HUES48 (cell line): ENCODE data around the gene RDM1.

Source experiments
- H3K27ac ChIP-seq: one replicate; pipeline ENCODE4 v1.7.0; 2013; ENCODE audit warnings: low read depth, low read length, inconsistent platforms
- H3K27me3 ChIP-seq: 2 replicates; pipeline ENCODE4 v1.6.1; 2013; ENCODE audit warnings: mild to moderate bottlenecking, low read length; ENCODE audit not compliant: control insufficient read depth, insufficient read depth
- H3K36me3 ChIP-seq: 2 replicates; pipeline ENCODE4 v1.6.1; 2013; ENCODE audit warnings: low read length; ENCODE audit not compliant: control insufficient read depth, insufficient read depth
- H3K4me1 ChIP-seq: 2 replicates; pipeline ENCODE4 v1.6.1; 2013; ENCODE audit warnings: mild to moderate bottlenecking, low read length; ENCODE audit not compliant: control insufficient read depth, insufficient read depth
- H3K4me3 ChIP-seq: 2 replicates; pipeline ENCODE4 v1.5.1; 2013; ENCODE audit warnings: mild to moderate bottlenecking, low read depth, low read length
- H3K9ac ChIP-seq: 2 replicates; pipeline ENCODE4 v1.6.1; 2013; ENCODE audit warnings: mild to moderate bottlenecking, low read depth, low read length, moderate library complexity
- H3K9me3 ChIP-seq: 2 replicates; pipeline ENCODE4 v1.6.1; 2013; ENCODE audit warnings: low read length; ENCODE audit not compliant: control insufficient read depth, insufficient read depth

The RDM1 gene, protein sequence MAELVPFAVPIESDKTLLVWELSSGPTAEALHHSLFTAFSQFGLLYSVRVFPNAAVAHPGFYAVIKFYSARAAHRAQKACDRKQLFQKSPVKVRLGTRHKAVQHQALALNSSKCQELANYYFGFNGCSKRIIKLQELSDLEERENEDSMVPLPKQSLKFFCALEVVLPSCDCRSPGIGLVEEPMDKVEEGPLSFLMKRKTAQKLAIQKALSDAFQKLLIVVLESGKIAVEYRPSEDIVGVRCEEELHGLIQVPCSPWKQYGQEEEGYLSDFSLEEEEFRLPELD

GRCh38 chr17:35930211-35931065 is at the start of gene RDM1:
Gene RDM1, minus strand, starts transcription at chr17:35930773. Its CDS starts 46 bp downstream, at chr17:35930727.
- Histone ChIP-seq H3K4me3 (peak within 1 kb of the TSS; percentile 74), H3K27me3 (peaks cover 6% of the 10 kb centered on the region; the same call in 1 of the 2 replicates), H3K36me3 (peaks cover 3% of the 10 kb centered on the region; the same call in 1 of the 2 replicates), H3K9ac (no peak within 1 kb of the TSS), H3K27ac (peak within 1 kb of the TSS; percentile 42), H3K9me3 (no peaks in the 10 kb centered on the region), H3K4me1 (peaks cover 17% of the 10 kb centered on the region)

DNA sequence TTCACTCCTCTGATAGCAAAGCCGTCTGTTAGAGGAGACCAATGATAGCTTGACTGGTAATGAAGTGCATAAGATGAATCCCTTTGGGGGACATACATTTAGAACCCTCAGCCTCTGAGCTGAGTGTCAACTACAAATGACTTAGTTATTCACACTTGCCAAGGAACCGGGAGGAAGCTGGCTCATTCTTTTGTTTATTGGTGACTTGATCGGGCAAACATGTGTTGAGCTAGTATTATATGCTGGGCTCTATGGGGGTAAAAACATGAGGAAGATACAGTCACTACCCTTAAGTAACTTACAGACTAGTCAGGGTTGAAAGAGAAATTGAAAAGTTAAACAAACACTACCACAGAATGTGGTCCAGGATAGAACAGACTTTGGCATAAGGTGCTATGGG is 47.8 kb upstream of the RDM1 start:
- Histone ChIP-seq H3K36me3 (no peaks in the 10 kb centered on the region), H3K4me1 (no peaks in the 10 kb centered on the region), H3K9ac (no peak overlapping the region), H3K27me3 (no peaks in the 10 kb centered on the region), H3K4me3 (no peak overlapping the region), H3K9me3 (no peaks in the 10 kb centered on the region), H3K27ac (no peak overlapping the region)

DNA sequence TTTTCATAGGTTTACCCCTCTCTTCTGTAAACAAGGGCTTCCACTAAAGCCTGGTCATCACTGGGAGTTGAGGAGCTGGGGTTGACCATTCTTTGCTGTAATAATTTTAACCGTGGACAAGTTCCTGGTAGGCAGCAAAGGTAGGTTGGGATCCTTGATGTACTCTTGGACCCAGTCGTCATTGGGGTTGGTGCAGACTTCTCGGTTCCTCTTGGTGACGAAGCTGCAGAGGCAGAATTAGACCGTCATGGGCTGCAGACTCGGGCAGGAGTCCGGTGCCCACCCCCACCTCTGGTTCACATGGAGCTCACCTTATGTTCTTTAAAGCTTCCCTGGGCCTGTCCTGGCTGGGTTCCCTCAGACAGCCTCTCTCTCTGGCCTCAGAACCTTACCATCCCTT is 46.9 kb upstream of the RDM1 start:
- H3K9ac ChIP-seq, result no peak overlapping the region
- no peak overlapping the region for H3K4me3 ChIP-seq
- H3K36me3 ChIP-seq, result no peaks in the 10 kb centered on the region
- H3K4me1 ChIP-seq, result no peaks in the 10 kb centered on the region
- no peaks in the 10 kb centered on the region for H3K9me3 ChIP-seq
- H3K27me3 ChIP-seq, result no peaks in the 10 kb centered on the region
- no peak overlapping the region for H3K27ac ChIP-seq

DNA sequence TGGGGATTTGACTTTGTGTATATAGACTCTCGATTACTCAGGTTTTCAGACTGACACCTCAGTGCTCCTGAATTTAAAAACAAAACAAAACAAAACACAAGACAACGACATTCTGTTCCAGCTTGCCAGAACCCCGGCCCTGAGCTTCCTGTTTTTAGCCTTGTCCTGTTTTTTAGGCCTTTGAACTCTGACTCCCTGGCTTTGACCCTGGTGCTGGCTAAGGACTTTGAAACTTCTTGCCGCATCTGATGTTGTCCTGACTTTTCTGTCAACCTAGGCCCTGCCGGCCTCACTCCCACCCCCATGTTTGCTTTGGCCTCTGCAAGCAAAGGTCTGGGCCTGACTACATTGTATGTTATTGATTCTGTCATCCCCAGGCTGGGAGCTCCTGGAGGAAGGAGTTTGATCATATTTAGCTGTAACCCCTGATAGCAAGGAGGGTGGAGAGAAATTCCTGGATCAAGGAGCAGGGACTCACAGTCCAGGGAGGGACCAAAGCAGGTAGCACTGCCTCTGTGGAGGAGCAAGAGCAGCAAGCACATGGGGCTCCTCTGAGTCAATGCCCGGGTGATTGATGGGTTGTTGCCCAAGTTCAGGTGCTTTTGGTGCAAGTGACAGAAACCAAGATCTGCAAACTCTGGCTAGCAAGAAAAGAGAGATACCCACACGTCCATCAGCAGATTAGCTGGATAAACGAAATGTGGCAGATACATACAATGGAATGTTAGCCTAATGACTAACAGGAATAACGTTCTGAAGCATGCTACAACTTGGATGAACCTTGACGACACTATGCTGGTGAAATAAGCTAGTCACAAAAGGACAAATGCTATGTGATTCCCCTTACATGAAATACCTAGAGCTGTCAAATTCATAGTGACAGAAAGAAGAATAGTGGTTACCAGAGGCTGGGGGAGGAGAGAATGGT is 43.0 kb upstream of the RDM1 start:
- H3K27me3 ChIP-seq, result no peaks in the 10 kb centered on the region
- H3K4me3 ChIP-seq, result no peak overlapping the region
- no peaks in the 10 kb centered on the region for H3K4me1 ChIP-seq
- no peaks in the 10 kb centered on the region for H3K36me3 ChIP-seq
- H3K27ac ChIP-seq, result peak overlapping the region; percentile 60
- no peaks in the 10 kb centered on the region for H3K9me3 ChIP-seq
- no peak overlapping the region for H3K9ac ChIP-seq

DNA sequence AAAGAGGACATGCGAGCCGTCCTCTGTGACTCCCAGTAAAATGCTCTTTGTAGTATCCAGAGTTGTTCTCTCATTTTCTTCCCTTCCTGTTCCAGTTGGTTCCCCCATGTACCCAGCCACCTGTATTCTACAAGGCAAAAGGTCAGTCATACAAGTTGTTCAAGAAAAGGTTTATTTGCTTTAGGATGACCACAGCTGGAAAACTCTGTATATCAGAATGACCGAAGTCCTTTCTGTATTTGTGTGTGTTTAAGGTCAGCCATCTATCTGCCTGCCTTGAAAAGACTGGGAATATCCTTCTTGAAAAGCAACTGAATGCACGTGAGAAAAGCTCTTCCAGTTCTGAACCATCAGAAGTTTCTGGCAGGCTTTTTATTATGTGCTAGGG is 42.4 kb upstream of the RDM1 start:
- Histone ChIP-seq H3K9me3 (no peaks in the 10 kb centered on the region), H3K27ac (peak overlapping the region; percentile 60), H3K4me3 (no peak overlapping the region), H3K4me1 (no peaks in the 10 kb centered on the region), H3K36me3 (no peaks in the 10 kb centered on the region), H3K9ac (no peak overlapping the region), H3K27me3 (no peaks in the 10 kb centered on the region)

- H3K27ac ChIP-seq, result no peak overlapping the region
- H3K9me3 ChIP-seq, result no peaks in the 10 kb centered on the region
- H3K9ac ChIP-seq, result no peak overlapping the region
Measured at GRCh38 chr17:35972535-35972934, 42.0 kb upstream of the RDM1 start.

DNA sequence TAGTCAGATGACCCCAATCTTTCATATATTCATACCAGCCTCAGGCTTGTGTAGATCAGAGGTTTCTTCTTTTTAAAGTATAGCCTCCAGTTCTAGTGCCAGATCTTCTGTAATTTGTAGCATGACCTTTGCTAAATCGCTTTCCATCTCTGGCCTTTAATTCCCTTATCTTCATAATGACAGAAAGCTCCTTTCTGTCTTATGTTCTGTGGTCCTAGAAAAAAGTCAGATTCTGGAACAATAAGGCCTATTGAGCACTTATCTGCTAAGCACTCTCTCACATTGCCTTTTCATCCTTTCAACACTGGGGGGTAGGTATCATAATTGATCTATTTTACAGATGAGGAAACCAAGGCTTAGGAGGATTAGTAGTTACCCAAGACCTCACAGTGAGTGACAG is 41.5 kb upstream of the RDM1 start:
- no peak overlapping the region for H3K4me3 ChIP-seq
- H3K9me3 ChIP-seq, result no peaks in the 10 kb centered on the region
- no peak overlapping the region for H3K9ac ChIP-seq
- no peak overlapping the region for H3K27ac ChIP-seq
- no peaks in the 10 kb centered on the region for H3K4me1 ChIP-seq
- H3K27me3 ChIP-seq, result no peaks in the 10 kb centered on the region
- H3K36me3 ChIP-seq, result no peaks in the 10 kb centered on the region

More at GRCh38 chr17:35972535-35972934, 42.0 kb upstream of the RDM1 start:
- Histone ChIP-seq H3K36me3 (no peaks in the 10 kb centered on the region), H3K27me3 (no peaks in the 10 kb centered on the region), H3K4me3 (no peak overlapping the region), H3K4me1 (no peaks in the 10 kb centered on the region)

DNA sequence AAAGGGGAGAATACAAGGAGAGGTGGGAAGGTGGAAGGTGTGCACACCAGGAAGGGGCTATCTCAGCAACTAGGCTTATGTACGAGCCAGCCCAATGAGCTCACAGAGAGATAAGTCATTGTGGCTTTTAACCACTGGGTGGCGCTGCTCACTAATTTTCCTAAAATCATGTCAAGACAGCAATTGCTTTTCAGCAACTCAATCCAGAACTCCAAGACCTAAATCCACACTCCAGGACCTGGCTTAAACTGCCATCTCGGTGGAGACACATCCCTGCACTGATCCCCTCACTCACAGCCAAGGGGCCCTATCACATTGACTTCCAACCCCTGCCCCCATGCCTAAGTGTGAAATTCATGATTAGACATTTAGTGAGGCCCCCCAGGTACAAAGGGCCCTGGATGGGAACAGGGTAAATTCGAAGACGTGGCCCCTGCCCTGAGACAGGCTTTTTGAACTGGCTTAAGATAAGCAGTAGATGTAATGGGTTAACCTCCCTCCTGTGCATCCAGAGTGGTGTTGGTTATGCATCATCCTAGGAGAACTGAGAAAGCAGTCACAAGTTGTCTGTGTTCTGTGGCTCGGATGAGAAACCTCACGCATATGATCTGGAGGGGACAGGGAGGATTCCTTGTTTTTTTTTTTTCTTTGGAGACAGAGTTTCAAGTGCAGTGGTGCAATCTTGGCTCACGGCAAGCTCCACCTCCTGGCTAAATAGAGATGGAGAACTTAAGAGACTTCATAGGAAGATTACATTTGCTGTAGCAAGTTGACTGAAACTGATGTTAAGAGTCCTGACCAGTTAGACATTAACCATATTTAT is 39.2 kb upstream of the RDM1 start:
- Histone ChIP-seq H3K27ac (no peak overlapping the region), H3K4me1 (no peaks in the 10 kb centered on the region), H3K27me3 (no peaks in the 10 kb centered on the region), H3K4me3 (no peak overlapping the region), H3K9ac (no peak overlapping the region), H3K9me3 (no peaks in the 10 kb centered on the region), H3K36me3 (no peaks in the 10 kb centered on the region)

- Histone ChIP-seq H3K36me3 (no peaks in the 10 kb centered on the region), H3K4me3 (no peak overlapping the region), H3K27ac (no peak overlapping the region), H3K9me3 (no peaks in the 10 kb centered on the region), H3K4me1 (no peaks in the 10 kb centered on the region), H3K27me3 (no peaks in the 10 kb centered on the region), H3K9ac (no peak overlapping the region)
Measured at GRCh38 chr17:35968520-35969054, 38.0 kb upstream of the RDM1 start.

GRCh38 chr17:35965272-35965671 is 34.7 kb upstream of the RDM1 start:
- Histone ChIP-seq H3K4me3 (no peak overlapping the region), H3K9me3 (no peaks in the 10 kb centered on the region), H3K27me3 (no peaks in the 10 kb centered on the region), H3K36me3 (no peaks in the 10 kb centered on the region), H3K27ac (no peak overlapping the region), H3K9ac (no peak overlapping the region), H3K4me1 (no peaks in the 10 kb centered on the region)
